Ecto neural progenitor cell (in vitro differentiated cells): Measurements from ENCODE around the gene ARHGAP22.
"Not testable (repeated sequence)": the region's sequence is repeated elsewhere in the genome, so short reads cannot be mapped to it uniquely, and the experiment has no call there.

Experiments used
- DNase-seq: peaks from one replicate; pipeline ENCODE4 v3.0.0-alpha.2; 2018; ENCODE audit warnings: low spot score

The ARHGAP22 gene

GRCh38 chr10:48450233-48450740 lies 154.6 kb downstream of the ARHGAP22 start:
- DNase-seq = no peak

GRCh38 chr10:48449501-48450232 lies 155.2 kb downstream of the ARHGAP22 start:
- peak; percentile 34 for DNase-seq

- DNase-seq = peak; percentile 23
These were observed 156.1 kb downstream of the ARHGAP22 start for GRCh38 chr10:48448796-48449195.

- no peak for DNase-seq
These were observed 157.3 kb downstream of the ARHGAP22 start for GRCh38 chr10:48447356-48448215.

GRCh38 chr10:48446785-48447184 lies 158.1 kb downstream of the ARHGAP22 start:
- DNase-seq = peak; percentile 37

GRCh38 chr10:48445932-48446331 lies 158.9 kb downstream of the ARHGAP22 start:
- DNase-seq = peak; percentile 31

DNA sequence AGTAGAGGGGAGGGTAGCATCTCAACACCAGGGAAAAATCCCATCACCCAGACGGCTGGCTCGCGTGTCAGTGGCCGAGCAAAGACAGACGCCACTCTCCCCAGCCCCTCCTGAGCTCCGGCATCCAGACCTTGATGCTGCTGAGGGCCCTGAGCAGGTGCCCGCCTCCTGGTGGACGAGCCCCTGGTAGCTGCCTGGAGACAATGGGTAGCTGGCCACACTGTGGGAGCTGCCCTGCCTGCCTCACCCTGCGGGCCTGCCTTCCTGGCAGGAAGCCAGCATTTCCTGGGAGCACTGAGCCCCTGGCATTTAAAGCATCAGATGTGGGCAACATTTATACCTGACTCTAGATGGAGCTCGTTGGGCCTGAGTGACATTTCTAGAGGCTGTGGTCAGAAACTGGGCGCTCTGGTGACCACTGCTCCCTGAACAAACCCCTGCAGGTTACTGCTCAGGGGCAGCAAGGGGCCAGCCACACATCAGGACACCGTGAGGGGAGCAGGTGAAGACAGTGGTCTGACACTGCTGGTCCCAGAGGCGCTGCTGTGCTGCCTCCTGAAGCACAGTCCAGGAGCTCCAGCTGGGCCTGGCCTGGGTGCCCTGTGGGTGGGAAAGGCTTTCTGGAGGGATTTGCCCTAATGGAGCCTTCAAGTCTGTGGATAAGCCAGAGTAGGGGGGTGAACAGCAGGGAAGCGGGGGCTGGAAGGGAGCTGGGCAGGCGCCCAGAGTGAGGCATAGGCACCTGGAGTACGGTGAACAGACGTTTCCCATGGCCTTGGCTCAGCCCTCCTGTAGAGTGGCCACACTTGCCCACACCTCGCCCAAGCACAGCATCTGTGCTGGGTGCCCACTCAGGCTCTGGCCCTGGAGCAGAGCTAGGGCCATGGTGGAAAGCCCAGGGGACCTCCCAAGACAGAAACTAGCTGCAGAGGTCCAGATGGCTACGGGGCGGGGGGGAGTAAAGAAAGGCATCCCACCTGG lies 159.7 kb downstream of the ARHGAP22 start:
- DNase-seq = peak; percentile 55

GRCh38 chr10:48444266-48444665 lies 160.6 kb downstream of the ARHGAP22 start:
- peak; percentile 63 for DNase-seq

GRCh38 chr10:48442809-48443177 lies 162.1 kb downstream of the ARHGAP22 start:
- DNase-seq = peak; percentile 38

DNA sequence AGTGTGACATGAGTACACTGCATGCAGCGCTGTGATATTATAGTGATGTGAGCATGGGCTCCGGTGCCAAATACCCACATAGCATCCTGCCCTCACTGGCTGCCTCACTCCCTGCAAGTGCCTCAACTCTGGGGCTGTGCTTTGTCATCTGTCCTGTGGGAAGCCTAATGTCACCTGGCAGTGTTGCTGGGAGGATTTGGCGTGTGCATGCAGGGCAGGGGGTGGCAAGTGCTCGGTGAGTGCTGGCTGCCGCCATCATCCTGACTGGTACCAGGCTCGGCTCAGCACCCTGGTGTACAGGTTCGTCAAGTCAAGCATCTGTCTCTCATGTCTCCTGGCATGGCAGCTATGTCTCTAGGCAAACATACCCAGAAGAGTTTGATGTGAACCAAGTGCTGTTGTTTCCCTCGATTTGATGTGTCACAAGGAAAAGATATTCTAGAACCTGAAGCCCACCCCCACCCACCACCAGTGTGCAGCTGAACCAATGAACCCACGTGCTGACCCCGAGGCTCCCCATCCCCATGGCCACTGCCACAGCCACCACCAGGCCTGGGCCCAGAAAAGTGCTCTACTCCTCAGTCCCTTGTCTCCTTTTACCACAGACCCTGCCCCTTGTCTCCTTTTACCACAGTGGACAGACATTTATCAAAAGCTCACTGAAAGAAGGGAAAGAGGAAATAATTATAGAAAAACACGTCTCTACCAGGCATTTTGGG lies 162.6 kb downstream of the ARHGAP22 start:
- DNase-seq = peak; percentile 33

- no peak for DNase-seq
These were observed 164.1 kb downstream of the ARHGAP22 start for GRCh38 chr10:48440771-48441170.

GRCh38 chr10:48439581-48440041 lies 165.3 kb downstream of the ARHGAP22 start:
- peak; percentile 41 for DNase-seq

GRCh38 chr10:48439031-48439430 lies 165.8 kb downstream of the ARHGAP22 start:
- DNase-seq = no peak

DNA sequence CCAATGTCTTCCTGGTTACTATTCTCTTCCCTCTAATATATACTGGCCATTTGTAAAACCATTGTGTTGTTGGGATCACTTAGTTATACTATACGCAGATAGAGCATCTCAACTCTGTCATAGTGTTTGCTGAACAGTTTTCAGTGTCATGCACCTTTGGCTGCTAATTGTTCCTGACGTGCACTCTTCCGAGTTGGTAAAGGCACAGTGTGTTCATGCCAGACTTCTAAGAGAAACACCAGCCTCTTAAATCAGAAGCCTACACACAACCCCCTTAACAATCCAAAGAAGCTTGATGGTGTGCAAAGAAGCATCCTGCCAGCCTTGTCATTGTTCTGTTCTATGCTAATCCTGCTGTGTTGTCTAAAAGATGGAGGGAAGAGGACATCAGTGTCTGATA lies 167.3 kb downstream of the ARHGAP22 start:
- DNase-seq = no peak

GRCh38 chr10:48431871-48432270 lies 173.0 kb downstream of the ARHGAP22 start:
- no peak for DNase-seq

DNA sequence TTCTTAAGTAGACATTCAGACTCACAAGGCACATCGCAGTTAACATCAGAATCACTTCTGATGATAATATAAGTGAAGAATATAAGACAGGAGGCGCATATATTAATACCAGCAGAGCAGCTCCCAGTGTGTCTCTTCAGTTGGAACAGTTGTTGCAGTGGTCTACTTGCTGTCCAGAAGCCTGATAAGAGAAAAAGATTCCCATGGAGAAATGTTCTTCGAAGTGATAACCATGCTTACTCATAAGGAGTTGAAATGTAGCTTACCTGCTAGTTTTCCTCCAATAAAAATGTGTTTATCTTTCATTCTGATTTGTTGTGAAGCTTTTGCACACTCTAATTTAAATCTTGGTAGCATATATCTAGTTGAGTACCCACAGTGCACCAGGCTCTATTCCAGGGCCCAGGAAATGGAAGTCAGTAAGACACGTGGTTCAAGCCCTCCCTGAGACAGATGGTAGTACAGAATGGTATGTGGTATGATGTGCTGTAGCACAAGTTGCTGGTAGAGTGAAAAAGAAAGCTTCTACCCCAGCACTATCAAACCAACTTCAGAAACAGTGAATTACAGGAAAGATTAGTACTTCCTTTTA lies 174.4 kb downstream of the ARHGAP22 start:
- DNase-seq = no peak

DNA sequence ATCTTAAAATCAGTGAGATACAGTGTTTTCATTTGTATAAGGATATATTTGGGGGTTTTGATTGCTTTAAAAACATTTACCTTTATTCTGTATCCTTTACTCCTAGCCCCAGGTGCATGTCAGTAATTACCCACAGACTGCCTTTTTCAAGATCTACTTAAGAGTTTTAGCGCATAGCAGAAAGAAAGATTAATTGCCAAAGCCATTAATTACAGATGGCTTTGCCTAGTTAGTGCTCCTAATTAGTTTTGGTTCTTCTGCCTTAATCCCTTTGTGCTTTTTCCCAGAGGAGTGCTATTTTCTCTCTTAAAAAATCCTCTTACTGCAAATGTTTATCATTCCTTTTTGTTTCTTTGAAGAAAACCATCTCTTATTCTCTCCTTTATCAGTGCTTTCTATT lies 175.6 kb downstream of the ARHGAP22 start:
- no peak for DNase-seq

DNA sequence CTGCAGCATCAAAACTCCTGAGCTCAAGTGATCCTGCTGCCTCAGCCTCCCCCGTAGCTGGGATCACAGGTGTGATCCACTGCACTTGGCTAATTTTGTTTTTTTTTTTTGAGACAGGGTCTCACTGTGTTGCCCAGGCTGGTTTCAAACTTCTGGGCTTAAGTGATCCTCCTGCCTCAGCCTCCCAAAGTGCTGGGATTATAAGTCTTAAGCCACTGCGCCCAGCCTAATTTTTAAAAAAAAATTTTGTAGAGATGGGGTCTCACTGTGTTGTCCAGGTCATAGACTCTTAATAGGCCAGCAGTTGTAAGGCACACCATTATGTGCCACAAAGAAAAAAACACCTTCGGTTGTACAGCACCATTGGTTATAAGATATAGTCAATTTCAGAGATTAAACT lies 176.0 kb downstream of the ARHGAP22 start:
- DNase-seq = no peak

- DNase-seq = no peak
These were observed 181.0 kb downstream of the ARHGAP22 start for GRCh38 chr10:48423884-48424283.

DNA sequence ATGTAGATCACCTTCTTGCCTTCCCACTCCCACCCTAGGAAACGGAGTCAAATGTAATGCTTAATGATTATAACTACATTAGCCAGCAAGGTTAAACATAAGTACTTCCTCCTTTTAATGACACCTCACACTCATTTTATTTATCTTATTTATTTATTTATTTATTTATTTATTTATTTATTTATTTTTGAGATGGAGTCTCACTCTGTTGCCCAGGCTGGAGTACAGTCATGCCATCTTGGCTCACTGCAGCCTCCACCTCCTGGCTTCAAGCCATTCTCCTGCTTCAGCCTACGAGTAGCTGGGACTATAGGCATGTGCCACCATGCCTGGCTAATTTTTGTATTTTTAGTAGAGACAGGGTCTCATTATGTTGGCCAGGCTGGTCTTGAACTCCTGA lies 183.0 kb downstream of the ARHGAP22 start:
- DNase-seq = not testable (repeated sequence)

GRCh38 chr10:48419714-48420113 lies 185.2 kb downstream of the ARHGAP22 start:
- no peak for DNase-seq
